ENCODE data around the gene ASB18. TPM values are rescaled to one million over a fixed set of nuclear protein-coding genes. Genes with fewer than 3 reads are reported as not detected.

ASB18 gene
- polyA plus RNA-seq, 1 donor, result 14.5 TPM

DNA sequence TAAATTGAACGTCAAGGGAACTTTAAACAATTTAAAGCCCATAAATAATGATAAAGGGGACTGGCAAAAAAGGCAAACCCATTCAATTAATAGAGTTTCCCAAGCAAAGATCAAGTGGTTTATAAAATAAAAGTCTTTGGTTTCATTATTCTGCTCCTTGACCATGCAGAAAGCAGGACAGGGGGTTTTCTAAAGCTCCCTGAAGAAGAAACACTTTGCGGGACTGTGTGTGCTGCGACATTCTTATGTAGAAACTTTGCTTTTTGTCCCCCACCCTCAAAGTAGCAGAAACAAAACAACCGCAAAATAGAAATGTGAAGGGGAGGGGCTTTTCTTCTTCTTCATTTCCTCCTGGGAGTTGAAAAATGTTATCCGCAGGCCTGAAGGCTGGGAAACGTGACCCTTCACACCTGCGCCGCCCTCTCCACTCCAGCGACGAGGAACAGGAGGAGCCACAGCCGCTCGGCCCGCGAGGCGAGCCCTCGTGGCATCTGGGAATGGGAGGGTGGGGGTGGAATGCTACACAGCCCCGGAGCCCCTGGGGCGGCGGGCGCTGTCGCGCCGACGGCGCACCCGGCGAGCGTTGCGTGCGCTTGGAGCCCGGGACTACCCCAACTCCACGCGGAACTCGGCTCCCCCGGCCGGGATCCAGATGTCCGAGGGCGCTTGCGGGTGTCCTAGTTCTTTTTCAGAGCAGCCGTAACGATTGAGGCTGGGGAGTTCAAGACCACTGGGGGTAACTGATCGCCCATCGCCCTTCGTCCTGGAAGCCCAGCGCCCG lies 91.8 kb downstream of the ASB18 start:
- no peak for DNase-seq

- DNase-seq, result no peak
Observed at GRCh38 chr2:236171680-236172254, 92.4 kb downstream of the ASB18 start.

DNA sequence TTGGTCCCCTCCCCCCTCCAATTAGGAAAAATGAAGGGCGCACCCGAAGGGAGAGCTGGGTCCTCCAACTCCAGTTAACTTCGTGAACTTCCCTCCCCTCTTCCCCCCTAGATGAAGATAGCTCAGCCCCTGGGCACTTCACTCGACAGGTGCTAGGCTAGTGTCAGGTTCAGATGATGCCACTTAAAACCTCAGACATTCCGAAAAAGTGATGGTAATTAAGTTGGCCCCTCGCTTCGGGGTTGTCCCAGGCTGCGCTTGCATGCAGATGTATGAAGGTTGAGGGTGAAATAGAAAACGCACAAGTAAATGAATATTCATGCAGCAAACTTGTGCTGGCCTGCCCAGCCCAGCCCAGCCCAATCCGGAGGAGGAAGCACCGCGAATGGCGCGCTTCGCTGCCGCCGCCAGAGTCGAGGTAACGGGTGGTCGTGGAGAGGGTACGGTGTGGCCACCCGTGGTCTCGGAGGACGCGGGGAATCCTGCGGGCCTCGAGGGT lies 93.0 kb downstream of the ASB18 start:
- no peak for DNase-seq

DNA sequence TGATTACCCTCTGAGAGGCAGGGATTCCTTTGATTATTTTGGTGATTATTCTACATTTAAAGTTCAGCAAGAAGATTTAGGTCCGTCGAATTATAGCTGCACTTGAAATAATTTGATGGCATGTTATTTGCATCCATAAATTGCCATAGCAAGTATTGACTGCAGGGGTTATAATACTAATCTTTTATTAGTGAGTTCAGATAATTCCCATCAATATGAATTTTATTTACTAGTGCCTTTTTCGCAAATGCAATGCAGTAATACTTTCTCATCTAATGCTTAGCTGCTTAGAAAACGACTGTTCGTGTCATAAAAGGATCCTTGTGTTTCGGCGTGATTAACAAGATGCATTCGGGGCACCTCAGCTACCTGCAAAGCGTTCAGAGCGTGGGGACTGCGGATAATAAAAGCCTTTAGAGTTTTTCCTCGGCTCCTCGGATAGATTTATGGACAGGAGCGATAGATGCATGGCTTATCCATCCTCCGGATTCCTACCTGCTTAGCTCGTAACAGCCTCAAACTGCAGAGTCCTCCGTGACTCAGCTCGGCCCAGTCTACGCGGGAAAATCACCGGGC lies 93.5 kb downstream of the ASB18 start:
- no peak for DNase-seq

DNA sequence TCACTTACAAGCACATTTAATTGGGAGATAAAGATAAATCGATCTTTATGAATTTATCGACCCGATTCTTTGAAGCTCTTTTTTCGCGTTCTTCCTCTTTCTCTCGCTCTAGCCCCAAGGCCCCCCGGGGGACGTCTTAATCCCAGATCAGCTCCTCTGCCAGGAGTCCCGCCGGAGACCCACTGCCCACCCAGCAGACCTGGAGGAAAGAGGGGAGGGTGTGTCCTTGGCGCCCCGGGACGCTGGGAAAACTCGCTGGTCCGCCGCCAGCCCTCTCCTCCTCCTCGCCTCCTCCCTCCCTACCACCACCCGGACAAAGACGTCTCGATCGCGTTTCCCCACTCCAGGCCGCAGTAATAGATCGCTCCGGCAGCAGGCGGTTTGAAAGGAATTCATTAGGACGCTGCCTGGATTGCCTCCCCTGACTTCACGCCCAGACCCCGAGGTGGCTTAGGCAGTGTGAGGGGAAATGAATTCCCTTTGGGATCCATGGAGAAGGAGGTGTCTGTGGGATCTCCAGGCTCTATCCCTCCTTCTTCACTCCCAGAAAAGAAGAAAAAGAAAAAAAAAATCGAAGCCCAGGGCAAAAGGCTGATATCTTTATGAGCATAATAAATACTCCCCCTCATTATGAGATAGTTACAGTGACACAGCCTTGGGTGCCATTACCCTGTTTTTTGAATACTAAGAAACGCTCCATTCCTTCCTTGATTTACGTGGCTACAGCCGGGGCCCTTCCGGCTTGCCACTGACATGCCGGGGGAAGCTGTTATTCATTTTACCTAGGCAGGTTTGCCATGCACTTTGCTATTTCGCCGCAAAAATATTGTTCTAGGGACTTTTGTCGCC lies 94.2 kb downstream of the ASB18 start:
- DNase-seq, result no peak

GRCh38 chr2:236169151-236169721 lies 95.0 kb downstream of the ASB18 start:
- no peak for DNase-seq

- peak; percentile 58 for DNase-seq
Observed at GRCh38 chr2:236168110-236169080, 95.8 kb downstream of the ASB18 start, which contains the start of gene GBX2. GBX2 (minus strand) TSS chr2:236168386; CDS start chr2:236167971, 415 bp downstream.

GRCh38 chr2:236167297-236168109 lies 96.7 kb downstream of the ASB18 start:
- no peak for DNase-seq

- DNase-seq, result no peak
Observed at GRCh38 chr2:236166796-236167296, 97.4 kb downstream of the ASB18 start.

- no peak for DNase-seq
Observed at GRCh38 chr2:236165842-236166795, 98.1 kb downstream of the ASB18 start.

GRCh38 chr2:236164925-236165841 lies 99.0 kb downstream of the ASB18 start:
- DNase-seq, result no peak

- DNase-seq, result no peak
Observed at GRCh38 chr2:236164201-236164924, 99.8 kb downstream of the ASB18 start.

DNA sequence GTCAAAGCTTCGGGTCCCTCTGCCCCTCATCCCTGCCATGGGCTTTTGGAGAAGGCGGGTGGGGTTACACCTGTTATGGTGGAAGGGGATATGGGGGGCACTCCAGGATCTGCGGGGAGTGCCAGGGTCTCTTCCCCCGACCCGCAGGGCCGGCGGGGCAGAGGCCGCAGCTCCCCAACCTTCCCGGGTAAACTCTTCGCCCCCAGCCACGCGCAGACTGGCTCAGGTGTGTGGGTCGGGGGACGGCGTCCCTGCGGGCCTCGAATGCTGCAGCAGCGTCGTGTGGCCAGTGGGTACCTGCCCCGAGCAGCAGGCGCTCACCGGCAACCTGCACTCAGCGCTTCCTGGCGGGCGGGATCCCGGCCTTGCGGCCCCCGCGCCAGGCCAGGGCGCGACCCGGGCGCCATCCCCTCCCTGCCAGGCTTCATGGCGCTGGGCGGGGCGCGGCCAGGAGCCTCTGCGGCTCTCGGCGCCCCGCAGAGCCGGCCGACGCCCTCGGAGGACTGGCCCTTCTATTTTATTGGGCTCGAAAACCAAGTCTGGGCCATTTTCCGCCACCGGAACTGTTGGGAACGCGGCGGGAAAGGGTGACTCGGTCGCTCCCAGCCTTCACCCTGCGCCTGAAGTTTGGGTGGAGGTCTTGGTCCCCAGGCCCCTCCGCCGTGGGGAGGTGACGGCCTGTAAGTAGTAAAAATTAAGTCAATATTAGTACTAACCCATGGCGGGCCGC lies 100.6 kb downstream of the ASB18 start:
- no peak for DNase-seq

- no peak for DNase-seq
Observed at GRCh38 chr2:236162882-236163470, 101.2 kb downstream of the ASB18 start.

DNA sequence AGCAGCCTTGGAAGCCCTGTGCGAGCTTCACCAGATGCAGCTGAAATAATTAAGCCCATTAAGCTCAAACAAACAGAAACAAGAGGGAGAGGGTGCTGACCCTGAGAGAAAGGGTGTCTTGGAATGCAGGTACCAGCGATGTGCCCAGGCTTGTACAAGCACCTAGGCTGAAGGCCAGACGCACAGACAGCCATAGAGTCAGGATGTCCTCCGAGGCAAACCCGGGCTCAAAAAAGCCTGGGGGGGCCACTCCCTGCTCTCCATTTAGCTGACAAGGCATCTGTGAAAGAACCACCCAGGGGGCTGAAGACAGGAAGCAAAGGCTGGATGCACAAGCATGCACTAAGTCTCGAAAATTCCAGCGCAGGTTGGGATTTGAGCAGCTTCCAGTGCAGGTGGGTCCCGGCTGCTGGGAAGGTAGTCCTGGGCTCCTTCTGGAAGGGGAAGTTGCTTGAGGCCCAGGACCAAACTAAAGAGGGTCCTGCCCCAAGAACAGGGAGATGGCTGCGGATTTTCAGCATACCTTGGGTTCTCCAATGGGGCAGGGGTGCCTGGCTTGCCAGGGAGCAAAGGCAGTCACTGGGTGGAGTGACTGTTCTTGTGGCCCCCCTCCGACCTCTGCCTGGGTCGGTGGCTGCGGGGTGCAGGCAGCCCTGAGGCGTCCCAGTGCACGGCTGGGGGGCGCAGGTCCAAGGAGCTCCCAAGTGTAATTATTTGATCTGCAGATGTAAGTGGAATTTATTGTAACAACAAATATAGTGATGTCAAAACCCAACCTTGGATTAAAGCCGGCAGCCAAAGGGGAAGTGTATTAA lies 102.0 kb downstream of the ASB18 start:
- no peak for DNase-seq
